Dermis microvascular lymphatic vessel endothelial cell (primary cell): ENCODE results near the gene IRF2. TPM values are rescaled to one million over a fixed set of nuclear protein-coding genes. Genes with fewer than 3 reads are reported as not detected.

Source experiments
- DNase-seq, 2 donors: peaks; one replicate each; pipeline versions ENCODE4 v3.0.0 to v3.0.0-alpha.2; 2010; ENCODE audit warnings: low read depth in 2 of 2
- total RNA-seq: library from RNA; depleted of rRNA; stranded (reverse); fragments of >200 nt; gene quantifications from 2 replicates; pipeline ENCODE4 v1.2.1, GENCODE V29; 2014

The IRF2 gene
- total RNA-seq, 1 donor from 2014 or later = 20.0 TPM

DNA sequence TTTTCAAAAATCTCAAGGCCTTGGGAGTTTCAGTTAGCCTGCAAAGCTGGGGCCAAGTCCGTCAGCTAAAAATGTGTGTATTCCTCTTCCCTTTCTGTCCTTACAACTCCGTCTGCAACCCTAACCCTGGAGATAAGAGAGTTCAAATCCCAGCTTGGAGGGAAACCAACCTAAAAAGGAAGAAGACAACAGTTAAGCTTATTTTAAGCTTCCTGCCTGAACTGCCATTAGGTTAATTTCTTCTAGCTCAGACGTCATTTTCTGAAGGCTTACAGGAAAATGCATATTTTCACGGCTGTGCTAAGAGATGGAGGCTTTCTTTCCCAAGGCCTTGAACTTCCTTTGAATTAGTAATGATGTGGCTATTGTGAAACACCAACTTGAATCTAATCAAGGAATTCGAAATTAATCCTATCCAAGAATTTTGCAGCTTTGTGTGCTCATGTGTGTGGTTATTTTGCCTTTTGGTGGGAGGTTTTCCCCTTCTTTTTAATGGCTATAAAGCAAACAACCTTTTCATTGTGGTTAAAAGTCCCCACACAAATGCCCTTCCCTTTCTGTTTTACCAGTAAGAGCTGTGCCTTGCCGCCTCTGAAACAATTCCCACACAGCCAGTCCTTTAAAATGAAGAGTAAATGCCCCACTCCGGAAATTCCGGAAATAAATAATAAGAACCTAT, 103.5 kb downstream of the IRF2 start:
- no peak for DNase-seq

DNA sequence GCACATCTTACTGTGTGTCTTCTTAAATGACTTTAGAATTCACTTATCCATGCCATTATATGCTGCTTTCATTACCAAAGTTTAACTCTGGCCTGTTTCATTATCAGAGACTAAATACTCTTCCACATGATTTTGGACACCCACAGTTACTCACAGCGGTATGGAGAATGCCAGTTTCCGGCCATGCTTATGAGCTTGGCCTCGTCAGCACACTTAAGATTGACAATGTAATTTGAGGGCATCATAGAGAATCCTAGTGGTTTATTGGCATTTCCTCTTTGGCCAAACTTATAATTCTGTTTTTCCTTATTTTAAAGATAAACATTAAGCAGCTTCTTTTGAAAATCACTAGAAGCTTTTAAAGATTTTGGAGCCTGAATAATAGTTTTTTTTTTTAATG, 104.5 kb downstream of the IRF2 start:
- no peak for DNase-seq

DNA sequence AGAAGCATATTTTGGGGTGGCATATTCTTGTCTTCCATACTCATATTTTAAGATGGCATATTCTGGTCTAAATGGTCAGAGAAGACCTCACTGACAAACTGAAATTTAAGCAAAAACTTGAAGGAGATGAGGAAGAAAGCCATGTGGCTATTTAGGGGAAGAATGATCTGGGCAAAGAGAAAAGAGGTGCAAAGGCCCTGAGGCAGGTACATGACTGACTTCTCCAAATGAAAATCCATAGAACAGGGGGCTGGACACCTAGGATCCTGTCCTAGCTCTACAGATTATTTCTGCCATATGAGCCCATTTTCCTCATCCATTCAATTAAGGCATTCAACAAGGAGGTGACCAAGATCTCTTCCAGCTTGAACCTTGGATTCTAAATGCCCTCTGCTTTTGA, 105.6 kb downstream of the IRF2 start:
- DNase-seq = no peak

DNA sequence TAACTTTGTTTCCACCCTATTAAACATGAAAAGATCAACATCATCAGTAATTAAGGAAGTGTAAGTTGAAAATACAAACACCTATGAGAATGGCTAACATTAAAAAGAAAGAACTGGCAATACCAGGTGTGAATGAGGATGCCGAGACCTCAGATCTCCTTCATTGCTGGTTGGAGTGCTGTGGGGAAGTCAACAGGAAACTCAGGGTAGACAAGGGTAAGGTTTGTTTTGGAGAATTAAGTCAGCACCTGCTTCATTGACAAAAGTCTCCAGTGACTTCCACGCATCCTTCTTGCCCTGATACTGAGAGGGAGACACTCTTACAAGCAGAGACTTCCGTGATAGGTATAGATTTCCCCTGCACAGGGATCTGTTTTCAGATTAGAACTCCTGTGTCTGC, 106.1 kb downstream of the IRF2 start:
- no peak for DNase-seq

DNA sequence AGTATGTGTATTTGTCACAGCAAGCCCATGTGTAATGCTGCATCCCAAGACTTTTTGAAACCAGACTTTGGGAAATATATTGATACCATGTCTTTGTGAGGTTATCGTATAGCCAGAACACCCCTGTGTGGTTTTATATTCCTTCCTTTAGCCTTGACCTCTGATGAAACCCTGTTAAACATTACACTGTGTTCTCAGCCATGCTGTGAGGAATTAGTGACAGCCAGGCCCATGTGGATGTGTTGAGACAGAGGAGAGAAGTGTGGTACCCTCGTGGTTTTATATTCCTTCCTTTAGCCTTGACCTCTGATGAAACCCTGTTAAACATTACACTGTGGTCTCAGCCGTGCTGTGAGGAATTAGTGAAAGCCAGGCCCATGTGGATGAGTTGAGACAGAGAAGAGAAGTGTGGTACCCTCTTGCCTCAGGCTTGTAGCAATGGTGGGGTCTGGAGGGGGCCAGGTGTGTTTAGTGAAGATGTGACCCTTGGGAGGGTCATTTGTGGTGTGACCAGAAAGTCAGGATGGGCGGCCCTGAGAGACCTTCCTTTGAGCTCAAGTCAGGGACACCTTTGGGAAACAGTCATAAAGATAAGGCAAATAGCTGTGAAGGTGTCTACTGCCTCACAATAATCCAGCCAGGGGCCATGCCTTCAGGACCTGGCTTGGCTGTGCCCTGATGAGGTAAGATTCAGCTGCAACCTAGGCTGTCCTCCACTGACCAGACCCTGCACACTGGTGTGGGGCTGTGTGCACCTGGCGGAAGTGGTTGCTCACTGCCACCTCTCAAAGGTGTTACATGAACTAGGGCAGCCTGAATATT, 110.0 kb downstream of the IRF2 start:
- DNase-seq = no peak

DNA sequence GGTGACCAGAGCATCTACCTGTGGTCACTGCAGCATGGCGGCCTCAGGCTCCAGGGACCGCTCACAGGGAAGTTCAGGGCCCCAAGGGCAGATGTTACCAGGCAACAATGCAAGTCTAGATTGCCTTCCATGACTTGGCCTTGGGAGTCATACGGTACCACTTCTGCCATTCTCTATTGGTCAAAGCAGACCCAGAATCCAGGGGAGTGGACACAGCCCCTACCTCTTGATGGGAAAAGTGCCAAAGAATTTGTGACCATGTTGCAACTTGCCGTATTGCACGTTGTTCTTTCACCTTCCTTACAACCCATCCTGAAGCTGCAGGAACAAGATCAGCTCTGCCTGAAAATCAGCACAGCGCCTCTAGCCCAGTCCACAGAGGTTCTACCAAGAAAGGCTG, 111.1 kb downstream of the IRF2 start:
- no peak for DNase-seq

DNA sequence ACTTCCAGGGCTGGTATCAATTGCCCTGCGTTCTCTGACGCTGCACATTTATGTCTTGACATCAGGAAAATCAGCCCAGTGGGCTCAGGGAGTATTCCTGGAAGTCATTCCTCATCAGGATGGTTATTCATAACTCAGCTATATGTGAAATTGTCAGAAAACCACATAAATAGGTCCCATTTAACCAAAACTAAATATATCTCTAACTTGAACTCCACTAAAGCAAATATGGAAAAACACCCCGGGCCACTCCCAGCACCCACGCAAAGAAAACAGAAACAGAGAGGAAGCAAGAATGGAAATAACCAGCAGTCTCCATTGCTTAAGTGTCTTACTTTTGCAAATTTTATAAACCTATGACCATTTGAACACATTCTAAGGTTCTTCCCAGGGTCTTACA, 112.0 kb downstream of the IRF2 start:
- DNase-seq = no peak

DNA sequence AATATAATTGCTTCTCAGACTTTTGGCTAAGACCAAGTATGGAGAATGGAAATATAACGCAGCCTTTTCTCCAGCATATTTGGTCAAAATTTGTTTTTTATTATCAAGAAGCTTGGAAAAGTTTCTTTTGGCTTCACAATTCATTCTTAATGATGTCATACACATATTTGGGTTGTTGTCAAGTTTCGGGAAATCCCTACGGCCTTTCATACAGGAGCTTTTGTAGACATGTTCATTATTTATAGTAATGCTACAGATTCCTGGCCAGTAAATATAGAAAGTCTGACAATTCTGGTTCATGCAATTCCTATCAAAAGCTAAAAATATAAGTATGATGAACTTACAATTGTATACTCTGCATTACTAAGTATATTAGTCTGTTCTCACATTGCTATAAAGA, 112.9 kb downstream of the IRF2 start:
- no peak for DNase-seq

DNA sequence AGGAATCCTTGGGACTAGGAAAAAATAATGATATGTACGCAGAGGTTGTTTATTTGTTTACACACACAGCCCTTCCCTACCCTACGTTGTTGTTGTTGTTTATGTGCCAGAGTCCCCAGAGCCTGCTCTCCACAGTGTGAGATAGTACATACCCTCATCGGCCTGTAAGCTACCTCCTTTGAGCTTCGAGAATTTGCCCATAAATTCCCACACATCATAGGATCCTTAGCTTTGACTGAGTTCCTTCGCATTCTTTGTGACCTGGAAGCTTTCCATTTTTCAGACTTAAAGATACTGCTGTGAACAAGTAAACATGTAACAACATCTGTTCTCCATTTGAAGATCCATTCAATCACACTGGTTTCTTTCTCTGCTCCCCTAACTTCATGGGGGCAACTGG, 114.5 kb downstream of the IRF2 start:
- no peak for DNase-seq

DNA sequence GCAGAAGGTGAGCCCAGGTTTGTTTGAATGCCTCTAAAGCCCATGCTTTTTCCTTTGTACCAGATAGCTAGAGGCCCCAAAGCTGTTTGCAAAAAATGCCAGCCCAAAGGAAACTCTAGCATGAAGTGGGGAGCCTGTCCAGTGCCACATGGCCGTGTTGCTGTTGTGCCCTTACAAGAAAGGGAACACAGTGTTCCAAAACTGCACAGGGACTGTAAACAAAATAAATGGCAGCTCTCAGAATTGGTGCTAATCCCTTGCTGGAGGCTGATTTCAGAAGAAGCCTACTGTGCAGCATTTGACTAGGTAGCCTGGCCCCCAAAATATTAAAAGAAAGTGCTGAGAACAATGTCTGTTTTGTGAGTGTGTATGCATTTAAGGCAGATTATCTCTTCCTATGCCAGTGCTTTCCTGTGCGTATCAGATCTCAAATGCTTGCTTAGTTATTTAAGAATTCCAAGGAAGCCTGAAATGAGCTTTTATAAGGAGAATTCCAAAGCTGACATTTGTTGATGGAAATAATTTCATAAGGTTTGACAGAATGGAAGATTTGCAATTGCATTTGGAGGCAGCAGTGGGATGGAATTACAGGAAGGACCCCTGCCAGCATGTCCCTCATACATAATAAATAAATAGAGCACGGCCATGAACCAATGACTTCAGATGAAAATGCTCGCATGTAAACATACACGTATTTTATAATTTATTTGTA, 115.7 kb downstream of the IRF2 start:
- no peak for DNase-seq

DNA sequence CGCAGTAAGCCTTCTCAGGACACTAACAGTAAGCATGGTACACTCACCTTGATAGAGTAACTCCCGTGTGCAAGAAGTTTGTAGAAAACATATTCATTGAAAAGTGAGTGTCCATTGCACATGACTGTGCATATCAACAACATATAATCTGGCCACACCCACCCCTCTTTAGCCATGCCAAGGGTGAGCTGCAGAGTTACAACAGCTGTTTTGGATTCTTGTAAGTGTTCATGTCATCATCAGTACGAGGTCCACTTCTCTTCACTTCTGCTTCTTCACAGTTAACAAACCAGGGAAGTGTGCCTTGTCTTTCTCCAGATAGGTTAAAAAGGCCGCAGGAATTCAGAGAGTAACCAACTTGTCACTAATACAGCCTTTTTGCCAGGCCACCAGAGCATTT, 116.6 kb downstream of the IRF2 start:
- no peak for DNase-seq

DNA sequence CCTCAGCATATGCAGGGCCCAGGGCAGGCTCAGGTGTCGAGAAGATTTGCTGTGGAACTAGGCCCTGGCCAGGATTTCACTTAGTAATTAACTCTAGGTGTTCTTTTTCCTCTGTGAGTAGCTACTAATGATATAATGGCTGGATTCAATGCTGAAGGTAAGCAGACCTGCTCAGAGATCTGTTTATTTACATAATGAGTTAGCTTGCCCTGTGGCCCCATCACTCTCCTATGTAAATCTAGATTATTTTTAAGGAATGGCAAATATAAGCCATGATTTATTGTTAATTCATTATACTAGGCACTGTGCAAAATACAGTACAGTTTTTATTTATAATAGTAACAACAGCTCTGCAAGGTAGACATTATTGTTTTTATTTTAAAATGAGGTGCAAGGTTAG, 117.2 kb downstream of the IRF2 start:
- no peak for DNase-seq

DNA sequence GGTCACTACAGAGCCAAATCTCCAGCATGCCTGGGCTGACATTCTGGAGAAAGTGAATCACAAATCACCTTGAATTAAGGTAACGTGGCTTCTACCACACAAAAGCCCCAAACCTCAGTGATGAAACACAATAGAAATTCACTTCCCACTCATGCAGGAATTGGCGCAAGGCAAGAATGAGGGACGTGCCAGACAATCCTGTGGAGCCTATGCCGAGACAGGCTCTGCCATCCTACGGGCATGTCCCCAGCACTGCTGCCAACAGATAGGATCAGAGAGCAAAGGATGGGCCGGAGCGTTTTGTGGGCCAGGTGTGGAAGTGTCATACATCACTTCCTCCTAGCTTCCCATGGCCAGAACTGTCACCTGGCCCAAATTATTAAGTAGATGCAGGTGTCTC, 118.0 kb downstream of the IRF2 start:
- no peak for DNase-seq

DNA sequence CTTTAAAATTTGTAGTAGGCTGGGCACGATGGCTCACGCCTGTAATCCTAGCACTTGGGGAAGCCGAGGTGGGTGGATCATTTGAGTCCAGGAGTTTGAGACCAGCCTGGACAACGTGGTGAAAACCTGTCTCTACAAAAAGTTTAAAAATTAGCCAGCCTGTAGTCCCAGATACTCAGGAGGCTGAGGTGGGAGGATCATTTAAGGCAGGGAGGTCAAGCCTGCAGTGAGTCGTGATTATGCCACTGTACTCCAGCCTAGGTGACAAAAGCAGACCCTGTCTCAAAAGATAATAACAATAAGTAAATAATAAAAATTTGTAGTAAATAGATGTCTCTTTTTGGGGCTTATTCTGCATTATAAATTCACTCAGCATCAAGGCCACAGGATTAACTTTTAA, 118.5 kb downstream of the IRF2 start:
- DNase-seq = no peak

DNA sequence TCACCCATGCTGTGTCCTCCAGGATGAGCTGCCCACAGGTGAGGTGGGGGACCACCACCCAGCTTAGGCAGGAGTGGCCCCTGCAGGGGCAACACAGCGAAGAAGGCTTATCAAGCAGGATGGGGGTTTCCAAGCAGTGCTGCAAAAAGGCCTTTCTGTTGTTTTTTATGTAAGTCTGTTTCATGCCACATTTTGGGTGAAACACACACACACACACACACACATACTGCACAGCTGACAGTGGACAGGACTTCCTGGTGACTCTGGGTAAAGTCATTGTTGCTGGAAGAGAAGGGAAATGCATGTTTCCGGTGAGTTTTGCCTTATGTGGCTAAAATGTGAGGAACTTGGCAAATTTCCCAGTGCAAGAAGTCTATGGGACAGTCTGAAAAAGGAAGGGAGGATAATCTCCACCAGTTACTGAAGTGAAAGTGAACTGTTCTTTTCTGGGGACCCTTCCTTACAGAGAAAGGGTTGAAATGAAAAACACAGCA, 119.2 kb downstream of the IRF2 start:
- DNase-seq = peak; percentile 99 to 100

DNA sequence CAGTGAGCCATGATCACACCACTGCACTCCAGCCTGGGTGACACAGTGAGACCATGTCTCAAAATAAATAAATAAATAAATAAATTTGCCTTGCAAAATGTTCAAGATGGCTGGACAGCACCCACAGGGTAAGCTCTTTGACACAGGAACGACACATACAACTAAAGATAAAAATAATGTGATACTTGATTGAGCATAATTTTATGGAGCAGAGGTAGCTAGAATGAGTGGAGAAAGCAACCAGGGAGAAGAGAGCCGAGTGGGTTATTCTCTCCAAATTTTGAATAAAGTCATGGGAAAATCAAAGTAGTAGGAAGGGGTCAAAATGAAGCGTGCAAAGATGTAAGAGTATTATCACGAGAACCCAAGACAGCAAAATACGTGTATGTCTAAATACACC, 121.5 kb downstream of the IRF2 start:
- DNase-seq = no peak

DNA sequence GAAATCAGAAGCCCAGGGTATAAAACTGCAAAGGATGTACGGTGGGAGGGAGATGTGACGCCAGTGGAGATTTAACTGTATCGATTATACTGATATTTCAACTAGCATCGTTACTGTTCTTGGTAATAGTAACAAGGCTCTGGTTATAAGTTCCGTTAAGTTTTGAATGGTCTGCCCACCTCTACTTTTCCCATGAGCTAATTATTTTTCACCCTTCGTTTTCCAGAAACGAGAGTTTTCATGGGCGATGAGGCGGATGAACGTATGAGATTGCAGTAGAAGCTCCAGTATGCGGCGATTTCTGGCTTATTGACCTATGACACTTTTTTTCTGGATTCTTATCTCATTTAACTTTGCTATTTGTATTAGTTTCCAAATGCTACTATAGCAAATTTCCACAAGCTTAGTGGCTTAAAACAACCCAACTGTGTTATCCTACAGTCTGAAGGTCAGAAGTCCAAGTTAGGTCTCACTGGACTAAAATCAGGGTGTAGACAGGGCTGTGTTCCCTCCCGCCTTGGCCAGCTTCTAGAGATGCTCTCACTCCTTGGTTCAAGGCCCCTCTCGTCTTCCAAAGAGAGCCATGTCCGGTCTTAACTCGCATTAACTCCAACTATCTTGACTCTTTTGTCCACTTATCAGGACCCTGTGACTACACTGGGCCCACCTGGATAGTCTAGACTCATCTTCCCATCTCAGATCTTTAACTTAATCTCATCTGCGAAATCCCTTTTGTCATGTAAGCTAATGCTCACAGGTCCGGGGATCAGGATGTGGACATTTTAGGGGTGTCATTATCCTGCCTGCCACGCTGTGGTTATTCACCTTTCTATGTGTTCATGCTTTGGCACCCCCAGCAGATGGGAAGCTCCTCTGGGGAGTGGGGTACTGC, 122.5 kb downstream of the IRF2 start:
- no peak for DNase-seq

DNA sequence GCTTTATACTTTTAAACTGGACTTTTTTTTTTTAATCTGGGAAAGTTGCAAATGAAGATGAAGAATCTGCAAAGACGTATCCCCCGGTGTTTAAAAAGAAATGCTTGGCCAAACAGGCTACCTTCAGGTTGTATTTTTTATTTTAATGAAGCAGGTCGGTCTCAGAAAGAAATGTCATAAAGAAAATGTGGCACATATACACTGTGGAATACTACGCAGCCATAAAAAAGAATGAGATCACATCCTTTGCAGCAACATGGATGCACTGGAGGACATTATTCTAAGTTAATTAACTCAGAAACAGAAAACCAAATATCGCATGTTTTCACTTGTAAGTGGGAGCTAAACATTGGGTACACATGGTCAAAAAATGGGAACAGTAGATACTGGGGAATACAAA, 123.4 kb downstream of the IRF2 start:
- DNase-seq = no peak

DNA sequence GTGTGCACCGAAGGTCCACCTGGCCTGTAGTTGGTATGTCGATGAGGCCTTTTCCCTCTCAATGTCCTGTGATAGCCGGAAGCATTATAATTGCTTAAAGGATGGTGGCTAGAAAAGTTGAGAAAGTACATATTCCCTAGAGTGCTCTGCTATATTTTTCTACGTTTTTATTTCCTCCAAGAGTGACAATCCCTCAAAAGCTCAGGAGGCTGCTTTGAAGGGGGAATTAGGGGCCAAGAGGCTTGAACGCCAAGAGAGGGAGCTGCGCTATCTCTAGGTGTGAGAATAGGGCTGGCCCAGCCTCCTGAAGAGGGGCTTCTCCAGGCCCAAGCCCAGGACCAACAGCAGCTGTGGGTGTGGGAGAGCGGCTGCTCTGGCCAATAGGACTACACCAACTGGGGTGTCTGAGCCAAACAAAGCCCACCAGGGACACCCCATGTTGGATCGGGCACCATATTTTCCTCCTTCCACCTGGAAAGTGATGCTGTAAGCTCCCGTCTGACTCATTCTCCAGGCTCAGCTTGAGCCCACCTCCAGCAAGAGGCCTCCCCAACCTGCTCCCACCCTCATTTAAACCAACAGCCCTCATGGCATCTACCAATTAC, 124.0 kb downstream of the IRF2 start:
- DNase-seq = no peak

DNA sequence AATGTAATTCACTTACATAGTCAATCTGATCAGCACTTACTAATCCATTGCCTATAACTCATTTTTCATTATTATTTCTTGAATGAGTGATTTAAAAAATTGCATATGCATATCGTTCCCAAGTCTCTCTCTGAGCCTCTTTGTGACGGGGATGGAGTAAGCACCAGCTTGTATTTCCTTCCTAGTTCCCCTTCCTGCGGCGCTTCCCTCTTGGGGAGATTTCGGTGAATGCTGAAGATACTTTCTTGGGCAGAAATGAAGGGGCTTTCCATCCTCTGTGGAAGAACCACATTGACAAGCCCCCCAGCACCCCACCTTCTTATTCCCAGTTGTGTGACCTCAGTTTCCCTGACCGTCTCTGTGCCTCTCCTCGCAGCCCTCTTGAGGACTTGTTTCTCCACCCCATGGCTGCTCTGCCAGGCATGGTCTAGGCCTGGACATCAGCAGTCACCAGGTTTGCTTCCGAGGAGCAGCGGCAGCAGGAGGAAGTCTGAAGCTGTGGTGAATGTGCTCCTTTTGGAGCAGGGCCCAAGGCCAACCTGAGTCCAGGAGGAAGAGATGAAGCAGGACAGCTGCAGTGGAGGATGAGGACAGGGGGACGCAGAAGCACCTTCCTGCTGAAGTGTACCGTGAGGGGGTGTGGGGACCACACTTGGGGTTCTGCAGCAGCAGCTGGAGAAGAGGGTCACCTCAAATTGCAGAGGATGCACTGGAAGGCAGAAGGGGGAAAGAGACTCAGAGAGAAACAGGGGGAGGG, 124.9 kb downstream of the IRF2 start:
- no peak for DNase-seq
